Type B pancreatic cell (in vitro differentiated cells): Measurements from ENCODE around the gene PTGIS. TPM values are rescaled to one million over a fixed set of nuclear protein-coding genes. Genes with fewer than 3 reads are reported as not detected.

Experiments used
- DNase-seq: peaks from one replicate; pipeline ENCODE4 v3.0.0; 2021; ENCODE audit warnings: mixed read lengths; ENCODE audit not compliant: unreplicated experiment; ENCODE audit errors: extremely low spot score
- H3K27ac Mint-ChIP-seq: 2 replicates; pipeline ENCODE4 v1.8.0; 2021; ENCODE audit warnings: mild to moderate bottlenecking, mixed read lengths
- H3K27me3 Mint-ChIP-seq: 2 replicates; pipeline ENCODE4 v1.8.0; 2021; ENCODE audit warnings: mixed read lengths
- H3K36me3 Mint-ChIP-seq: 2 replicates; pipeline ENCODE4 v1.8.0; 2021; ENCODE audit warnings: mixed read lengths
- H3K4me1 Mint-ChIP-seq: one replicate; pipeline ENCODE4 v1.8.0; 2021; ENCODE audit warnings: mixed read lengths; ENCODE audit not compliant: unreplicated experiment
- H3K4me3 Mint-ChIP-seq: 2 replicates; pipeline ENCODE4 v1.8.0; 2021; ENCODE audit warnings: mild to moderate bottlenecking, mixed read lengths
- H3K9me3 Mint-ChIP-seq: 2 replicates; pipeline ENCODE4 v1.8.0; 2021; ENCODE audit warnings: mixed read lengths
- total RNA-seq: library from RNA; stranded (reverse); gene quantifications from 2 replicates; pipeline ENCODE4 v1.2.1, GENCODE V29; 2021; ENCODE audit warnings: low replicate concordance
- TF ChIP-seq, protein P1 (sequence below): fragments of 200-600 bp; sonication (generic); conservative IDR thresholded peaks from 2 replicates; pipeline ENCODE4 v1.5.0; 2021; ENCODE audit warnings: antibody characterized with exemption, mild to moderate bottlenecking

Gene PTGIS
- total RNA-seq, 1 donor from 2014 or later = 33.3 TPM

DNA sequence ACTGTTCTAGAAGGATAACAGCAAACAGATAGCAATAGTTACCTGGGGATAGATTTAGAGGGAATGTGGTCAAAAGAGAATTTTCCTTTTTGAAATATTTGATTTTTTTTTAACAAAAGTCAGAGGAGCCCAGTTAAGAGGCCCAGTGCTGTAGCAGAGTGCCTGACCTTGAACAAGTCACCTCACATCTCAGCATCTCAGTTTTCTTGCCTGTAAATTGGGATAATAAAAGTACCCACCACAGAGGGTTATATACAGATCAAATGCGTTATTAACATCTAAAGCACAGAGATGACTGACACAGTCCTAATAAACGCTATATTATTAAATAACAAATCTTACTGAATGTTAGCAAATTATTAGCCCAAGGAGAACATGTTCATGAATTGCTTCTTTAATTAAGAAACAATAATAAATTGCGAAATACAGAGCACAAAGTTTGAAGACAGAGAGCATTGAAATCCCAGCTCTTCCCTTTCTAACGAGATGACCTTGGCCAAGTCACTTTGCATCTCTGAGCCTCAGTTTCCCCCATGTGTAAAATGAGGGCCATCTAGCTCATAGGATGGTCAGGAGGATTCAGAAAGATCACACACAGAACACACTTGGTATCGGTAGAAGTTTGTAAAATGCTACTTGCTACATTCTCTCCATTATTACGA, 35.5 kb downstream of the PTGIS start:
- DNase-seq = no peak
- H3K27ac Mint-ChIP-seq = no peak overlapping the region
- no peaks in the 10 kb centered on the region for H3K9me3 Mint-ChIP-seq
- peaks cover 3% of the 10 kb centered on the region for H3K36me3 Mint-ChIP-seq
- no peak overlapping the region for H3K4me3 Mint-ChIP-seq
- peaks cover 7% of the 10 kb centered on the region for H3K4me1 Mint-ChIP-seq
- TF ChIP-seq, protein P1, sequence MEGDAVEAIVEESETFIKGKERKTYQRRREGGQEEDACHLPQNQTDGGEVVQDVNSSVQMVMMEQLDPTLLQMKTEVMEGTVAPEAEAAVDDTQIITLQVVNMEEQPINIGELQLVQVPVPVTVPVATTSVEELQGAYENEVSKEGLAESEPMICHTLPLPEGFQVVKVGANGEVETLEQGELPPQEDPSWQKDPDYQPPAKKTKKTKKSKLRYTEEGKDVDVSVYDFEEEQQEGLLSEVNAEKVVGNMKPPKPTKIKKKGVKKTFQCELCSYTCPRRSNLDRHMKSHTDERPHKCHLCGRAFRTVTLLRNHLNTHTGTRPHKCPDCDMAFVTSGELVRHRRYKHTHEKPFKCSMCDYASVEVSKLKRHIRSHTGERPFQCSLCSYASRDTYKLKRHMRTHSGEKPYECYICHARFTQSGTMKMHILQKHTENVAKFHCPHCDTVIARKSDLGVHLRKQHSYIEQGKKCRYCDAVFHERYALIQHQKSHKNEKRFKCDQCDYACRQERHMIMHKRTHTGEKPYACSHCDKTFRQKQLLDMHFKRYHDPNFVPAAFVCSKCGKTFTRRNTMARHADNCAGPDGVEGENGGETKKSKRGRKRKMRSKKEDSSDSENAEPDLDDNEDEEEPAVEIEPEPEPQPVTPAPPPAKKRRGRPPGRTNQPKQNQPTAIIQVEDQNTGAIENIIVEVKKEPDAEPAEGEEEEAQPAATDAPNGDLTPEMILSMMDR = no peak
- no peaks in the 10 kb centered on the region for H3K27me3 Mint-ChIP-seq

DNA sequence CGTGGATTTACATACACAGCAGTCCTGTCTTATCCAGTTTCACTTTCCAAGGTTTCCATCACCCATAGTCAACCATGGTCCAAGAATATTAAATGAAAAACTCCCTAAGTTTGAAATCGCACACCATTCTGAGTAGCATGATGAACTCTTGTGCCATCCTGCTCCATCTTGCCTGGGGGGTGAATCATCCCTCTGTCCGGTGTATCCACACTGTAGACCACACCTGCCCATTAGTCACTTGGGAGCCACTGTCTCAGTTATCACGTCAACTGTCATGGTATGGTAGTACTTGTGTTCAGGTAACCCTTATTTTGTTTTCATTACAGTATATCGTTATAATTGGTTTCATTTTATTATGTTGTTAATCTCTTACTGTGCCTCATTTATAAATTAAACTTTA, 38.5 kb downstream of the PTGIS start:
- Mint-ChIP-seq H3K4me3 (no peak overlapping the region), H3K4me1 (peaks cover 6% of the 10 kb centered on the region), H3K36me3 (no peaks in the 10 kb centered on the region), H3K27ac (no peak overlapping the region), H3K9me3 (no peaks in the 10 kb centered on the region), H3K27me3 (no peaks in the 10 kb centered on the region)
- TF ChIP-seq, protein P1 = no peak
- DNase-seq = no peak

DNA sequence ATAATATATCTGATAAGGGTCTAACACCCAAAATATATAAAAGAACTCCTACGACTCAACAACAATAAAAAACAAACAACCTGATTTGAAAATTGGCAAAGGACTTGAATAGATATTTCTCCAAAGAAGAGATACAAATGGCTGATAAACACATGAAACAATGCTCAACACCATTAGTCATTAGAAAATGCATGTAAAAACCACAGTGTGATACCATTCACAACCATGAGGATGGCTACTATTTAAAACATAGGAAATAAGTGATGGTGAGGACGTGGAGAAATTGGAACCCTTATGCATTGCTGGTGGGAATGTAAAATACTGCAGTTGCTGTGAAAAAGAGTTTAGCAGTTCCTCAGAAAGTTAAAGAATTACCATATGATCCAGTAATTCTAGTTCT, 41.4 kb downstream of the PTGIS start:
- Mint-ChIP-seq H3K4me1 (no peaks in the 10 kb centered on the region), H3K27me3 (no peaks in the 10 kb centered on the region), H3K27ac (no peak overlapping the region), H3K4me3 (no peak overlapping the region), H3K9me3 (no peaks in the 10 kb centered on the region), H3K36me3 (peaks cover 10% of the 10 kb centered on the region)
- no peak for DNase-seq
- TF ChIP-seq, protein P1 = no peak

DNA sequence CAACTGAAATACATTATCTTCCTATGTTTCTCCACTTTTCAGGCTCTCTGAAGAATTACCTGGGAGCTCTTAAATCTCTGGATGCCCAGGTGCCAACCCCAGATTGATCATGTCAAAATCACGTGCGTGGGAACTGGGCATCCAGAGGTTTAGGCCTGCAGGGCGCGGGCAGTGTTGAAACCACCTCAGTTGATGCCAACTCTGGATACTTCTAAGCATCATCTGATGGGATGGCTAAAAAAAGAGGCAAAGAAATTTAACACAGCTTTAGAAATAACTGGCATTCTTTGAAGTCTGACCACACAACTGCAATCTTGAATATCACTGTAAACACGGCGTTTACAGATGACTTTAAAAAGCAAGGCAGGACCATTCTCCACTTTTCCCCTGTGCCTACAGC, 41.9 kb downstream of the PTGIS start:
- Mint-ChIP-seq H3K27me3 (no peaks in the 10 kb centered on the region), H3K4me1 (no peaks in the 10 kb centered on the region), H3K36me3 (peaks cover 10% of the 10 kb centered on the region), H3K9me3 (no peaks in the 10 kb centered on the region), H3K27ac (no peak overlapping the region), H3K4me3 (no peak overlapping the region)
- TF ChIP-seq, protein P1 = no peak
- no peak for DNase-seq

DNA sequence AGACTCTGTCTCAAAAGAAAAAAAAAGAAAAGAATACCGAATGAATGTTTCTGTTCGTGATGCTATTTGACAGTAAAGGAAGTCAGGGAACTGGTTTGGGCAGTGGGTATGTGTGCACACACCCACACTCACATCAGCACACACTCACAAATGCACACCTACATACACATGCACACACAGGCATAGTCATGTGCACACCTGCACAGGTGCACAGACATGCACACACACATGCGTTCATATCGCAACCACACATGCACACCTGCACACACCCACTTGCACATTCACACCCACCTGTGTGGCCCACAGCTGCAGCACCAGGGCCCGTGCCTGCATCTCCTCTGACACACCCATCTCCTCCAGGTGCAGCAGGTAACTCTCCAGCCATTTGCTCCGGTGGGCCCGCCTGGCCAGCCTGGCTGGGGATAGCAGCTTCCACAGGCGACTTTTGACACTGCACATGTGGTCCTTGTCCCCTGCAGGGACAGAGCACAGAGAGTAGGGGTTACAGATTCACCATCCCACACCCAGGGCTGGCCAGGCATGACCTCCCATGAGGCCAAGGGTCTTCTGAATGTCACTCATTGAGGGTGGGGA, 44.1 kb downstream of the PTGIS start:
- Mint-ChIP-seq H3K9me3 (no peaks in the 10 kb centered on the region), H3K4me1 (no peaks in the 10 kb centered on the region), H3K27ac (no peak overlapping the region), H3K4me3 (no peak overlapping the region), H3K36me3 (peaks cover 10% of the 10 kb centered on the region), H3K27me3 (no peaks in the 10 kb centered on the region)
- TF ChIP-seq, protein P1 = no peak
- no peak for DNase-seq
